ENCODE results near the gene PIP4P1. TPM values are rescaled to one million over a fixed set of nuclear protein-coding genes. Genes with fewer than 3 reads are reported as not detected.

Gene PIP4P1
- total RNA-seq, 8 experiments from 2014 or later, result 20.7 to 41.0 (median 24.6) TPM

Other genes with a start within 250 kb of the PIP4P1 start
- under 1 TPM in 1 of 8 experiments, not detected in 7; 0.52 TPM for gene OR11H6, start 237.7 kb downstream of the PIP4P1 start, total RNA-seq
- gene OR11H7, start 232.5 kb downstream of the PIP4P1 start, total RNA-seq, result under 1 TPM in 4 of 8 experiments, not detected in 4; 0.29 to 0.84 (median 0.48) TPM
- gene OR11H4, start 222.1 kb downstream of the PIP4P1 start, total RNA-seq, result under 1 TPM in 2 of 8 experiments, not detected in 6; 0.14 to 0.38 TPM
- 10 to 100 TPM; 18.6 to 36.8 (median 26.2) TPM for gene TTC5, start 155.5 kb downstream of the PIP4P1 start, total RNA-seq
- gene CCNB1IP1, start 128.2 kb downstream of the PIP4P1 start, total RNA-seq, result 10 to 100 TPM; 49.7 to 97.6 (median 71.6) TPM
- 10 to 100 TPM in 7 of 8 experiments, 1 to 10 TPM in 1; 9.4 to 55.4 (median 33.9) TPM for gene PARP2, start 117.8 kb downstream of the PIP4P1 start, total RNA-seq
- 10 to 100 TPM in 4 of 8 experiments, 1 to 10 TPM in 4; 4.6 to 46.8 (median 11.7) TPM for gene TEP1, start 47.9 kb downstream of the PIP4P1 start, total RNA-seq
- under 1 TPM in 6 of 8 experiments, not detected in 2; 0.05 to 0.62 (median 0.14) TPM for gene KLHL33, start 25.3 kb downstream of the PIP4P1 start, total RNA-seq
- gene OSGEP, start 6.6 kb downstream of the PIP4P1 start, total RNA-seq, result 10 to 100 TPM; 16.3 to 44.4 (median 29.4) TPM
- gene APEX1, start 6.2 kb downstream of the PIP4P1 start, total RNA-seq, result 100 to 1,000 TPM; 125 to 320 (median 161) TPM
- gene PNP, start 8.0 kb upstream of the PIP4P1 start, total RNA-seq, result 10 to 100 TPM; 14.8 to 71.5 (median 24.4) TPM
- gene RNASE10, start 44.1 kb upstream of the PIP4P1 start, total RNA-seq, result 1 to 10 TPM in 2 of 8 experiments, under 1 TPM in 5, not detected in 1; 0.16 to 1.4 (median 0.63) TPM
- gene RNASE9, start 99.6 kb upstream of the PIP4P1 start, total RNA-seq, result under 1 TPM in 3 of 8 experiments, not detected in 5; 0.24 to 0.62 (median 0.25) TPM
- gene RNASE11, start 126.6 kb upstream of the PIP4P1 start, total RNA-seq, result under 1 TPM in 1 of 8 experiments, not detected in 7; 0.29 TPM
- gene RNASE12, start 129.9 kb upstream of the PIP4P1 start, total RNA-seq, result not detected
- under 1 TPM in 1 of 8 experiments, not detected in 7; 0.28 TPM for gene OR6S1, start 180.3 kb upstream of the PIP4P1 start, total RNA-seq
- 1 to 10 TPM in 7 of 8 experiments, under 1 TPM in 1; 0.98 to 9.2 (median 2.0) TPM for gene RNASE4, start 223.1 kb upstream of the PIP4P1 start, total RNA-seq
- 1 to 10 TPM in 6 of 8 experiments, under 1 TPM in 1, not detected in 1; 0.96 to 7.4 (median 2.0) TPM for gene ANG, start 227.3 kb upstream of the PIP4P1 start, total RNA-seq